Measurements from ENCODE around the gene C11orf52.

DNA sequence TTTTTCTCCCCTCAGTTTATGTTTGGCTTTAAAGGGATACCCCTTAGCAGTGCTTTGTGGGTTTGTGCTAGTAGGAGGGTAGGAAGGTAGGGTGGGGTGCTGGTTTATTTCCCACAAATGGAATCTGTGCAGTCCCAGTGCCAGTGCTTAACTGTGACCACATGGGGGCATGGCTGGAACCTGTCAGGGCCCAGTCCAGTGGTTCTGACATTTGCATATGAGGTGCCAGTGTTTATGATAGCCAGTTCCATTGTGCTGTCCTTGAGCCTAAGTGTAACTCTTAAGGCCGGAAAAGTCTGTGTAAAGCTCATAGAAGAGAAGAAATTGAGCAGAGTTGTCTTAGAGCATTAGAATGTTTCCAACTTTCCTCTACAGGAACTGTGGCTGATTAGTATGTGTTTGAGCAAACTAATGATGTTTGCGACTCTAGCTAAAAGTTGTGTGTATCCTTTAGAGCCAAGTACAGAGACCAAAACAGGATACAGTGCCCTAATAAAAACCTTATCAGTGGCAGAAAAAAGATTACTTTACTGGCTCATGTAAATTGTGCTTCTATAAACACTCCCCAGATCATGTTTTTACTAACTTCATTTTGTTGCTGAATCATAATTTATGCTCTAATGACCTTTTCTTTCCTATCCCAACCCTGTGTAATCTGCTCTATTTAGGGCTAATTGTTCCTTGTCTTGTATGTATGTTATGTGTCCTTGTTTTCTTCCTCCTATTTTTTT is 56.5 kb downstream of the C11orf52 start:
- TF ChIP-seq, protein P1, sequence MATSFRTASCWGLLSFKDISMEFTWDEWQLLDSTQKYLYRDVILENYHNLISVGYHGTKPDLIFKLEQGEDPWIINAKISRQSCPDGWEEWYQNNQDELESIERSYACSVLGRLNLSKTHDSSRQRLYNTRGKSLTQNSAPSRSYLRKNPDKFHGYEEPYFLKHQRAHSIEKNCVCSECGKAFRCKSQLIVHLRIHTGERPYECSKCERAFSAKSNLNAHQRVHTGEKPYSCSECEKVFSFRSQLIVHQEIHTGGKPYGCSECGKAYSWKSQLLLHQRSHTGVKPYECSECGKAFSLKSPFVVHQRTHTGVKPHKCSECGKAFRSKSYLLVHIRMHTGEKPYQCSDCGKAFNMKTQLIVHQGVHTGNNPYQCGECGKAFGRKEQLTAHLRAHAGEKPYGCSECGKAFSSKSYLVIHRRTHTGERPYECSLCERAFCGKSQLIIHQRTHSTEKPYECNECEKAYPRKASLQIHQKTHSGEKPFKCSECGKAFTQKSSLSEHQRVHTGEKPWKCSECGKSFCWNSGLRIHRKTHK (tag by site-specific recombination; IDR thresholded peaks at IDR 0.05), result no peak
- TF ChIP-seq ZBTB7A (tag by site-specific recombination; IDR thresholded peaks at IDR 0.05; ENCODE audit: low read depth), result no peak
- TF ChIP-seq, protein P2, sequence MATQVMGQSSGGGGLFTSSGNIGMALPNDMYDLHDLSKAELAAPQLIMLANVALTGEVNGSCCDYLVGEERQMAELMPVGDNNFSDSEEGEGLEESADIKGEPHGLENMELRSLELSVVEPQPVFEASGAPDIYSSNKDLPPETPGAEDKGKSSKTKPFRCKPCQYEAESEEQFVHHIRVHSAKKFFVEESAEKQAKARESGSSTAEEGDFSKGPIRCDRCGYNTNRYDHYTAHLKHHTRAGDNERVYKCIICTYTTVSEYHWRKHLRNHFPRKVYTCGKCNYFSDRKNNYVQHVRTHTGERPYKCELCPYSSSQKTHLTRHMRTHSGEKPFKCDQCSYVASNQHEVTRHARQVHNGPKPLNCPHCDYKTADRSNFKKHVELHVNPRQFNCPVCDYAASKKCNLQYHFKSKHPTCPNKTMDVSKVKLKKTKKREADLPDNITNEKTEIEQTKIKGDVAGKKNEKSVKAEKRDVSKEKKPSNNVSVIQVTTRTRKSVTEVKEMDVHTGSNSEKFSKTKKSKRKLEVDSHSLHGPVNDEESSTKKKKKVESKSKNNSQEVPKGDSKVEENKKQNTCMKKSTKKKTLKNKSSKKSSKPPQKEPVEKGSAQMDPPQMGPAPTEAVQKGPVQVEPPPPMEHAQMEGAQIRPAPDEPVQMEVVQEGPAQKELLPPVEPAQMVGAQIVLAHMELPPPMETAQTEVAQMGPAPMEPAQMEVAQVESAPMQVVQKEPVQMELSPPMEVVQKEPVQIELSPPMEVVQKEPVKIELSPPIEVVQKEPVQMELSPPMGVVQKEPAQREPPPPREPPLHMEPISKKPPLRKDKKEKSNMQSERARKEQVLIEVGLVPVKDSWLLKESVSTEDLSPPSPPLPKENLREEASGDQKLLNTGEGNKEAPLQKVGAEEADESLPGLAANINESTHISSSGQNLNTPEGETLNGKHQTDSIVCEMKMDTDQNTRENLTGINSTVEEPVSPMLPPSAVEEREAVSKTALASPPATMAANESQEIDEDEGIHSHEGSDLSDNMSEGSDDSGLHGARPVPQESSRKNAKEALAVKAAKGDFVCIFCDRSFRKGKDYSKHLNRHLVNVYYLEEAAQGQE (tag by site-specific recombination; IDR thresholded peaks at IDR 0.05), result no peak

All from HEK293 (cell line).